IMR-90 (cell line): Measurements from ENCODE around the gene SNRNP35.

Source experiments
- BHLHE40 ChIP-seq: fragments of 150-350 bp; IDR thresholded peaks from 2 replicates; pipeline ENCODE4 v1.6.1; 2016; ENCODE audit warnings: mild to moderate bottlenecking, low read depth, low read length
- CEBPB ChIP-seq: IDR thresholded peaks from 2 replicates; pipeline ENCODE4 v1.6.1; 2012; ENCODE audit warnings: low read depth, low read length, improper control_type of control experiment
- POLR2A ChIP-seq: IDR thresholded peaks from 2 replicates; pipeline ENCODE4 v1.6.1; 2012; ENCODE audit warnings: mild to moderate bottlenecking, low read depth, low read length
- RCOR1 ChIP-seq: IDR thresholded peaks from 2 replicates; pipeline ENCODE4 v1.6.1; 2012; ENCODE audit warnings: mild to moderate bottlenecking, low read length, improper control_type of control experiment; ENCODE audit not compliant: insufficient replicate concordance
- TF ChIP-seq, protein P1 (sequence below): conservative IDR thresholded peaks from 2 replicates; pipeline ENCODE4 v1.5.1; 2012; ENCODE audit warnings: mild to moderate bottlenecking, low read depth, low read length, improper control_type of control experiment
- TF ChIP-seq, protein P2 (sequence below): fragments of 150-350 bp; IDR thresholded peaks from 2 replicates; pipeline ENCODE4 v1.6.1; 2016; ENCODE audit warnings: low read depth, mild to moderate bottlenecking, low read length, moderate library complexity, borderline replicate concordance

DNA sequence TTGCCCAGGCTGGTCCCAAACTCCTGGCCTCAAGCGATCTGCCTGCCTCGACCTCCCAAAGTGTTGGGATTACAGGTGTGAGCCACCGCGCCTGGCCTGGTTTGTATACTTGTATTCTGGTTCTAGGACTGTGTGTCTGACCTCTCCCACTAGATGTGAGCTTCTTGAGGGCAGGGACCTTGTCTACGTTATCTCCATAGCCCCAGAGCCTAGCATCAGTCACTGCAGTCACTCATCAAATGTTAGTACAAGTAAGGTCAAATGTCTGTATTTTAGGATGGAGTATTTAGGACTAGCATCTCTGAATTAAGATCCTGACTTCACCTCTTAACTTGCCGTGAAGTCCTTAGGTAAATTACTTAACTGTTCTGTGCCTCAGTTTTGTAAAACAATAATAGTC lies 24.3 kb upstream of the SNRNP35 start:
- TF ChIP-seq, protein P1, sequence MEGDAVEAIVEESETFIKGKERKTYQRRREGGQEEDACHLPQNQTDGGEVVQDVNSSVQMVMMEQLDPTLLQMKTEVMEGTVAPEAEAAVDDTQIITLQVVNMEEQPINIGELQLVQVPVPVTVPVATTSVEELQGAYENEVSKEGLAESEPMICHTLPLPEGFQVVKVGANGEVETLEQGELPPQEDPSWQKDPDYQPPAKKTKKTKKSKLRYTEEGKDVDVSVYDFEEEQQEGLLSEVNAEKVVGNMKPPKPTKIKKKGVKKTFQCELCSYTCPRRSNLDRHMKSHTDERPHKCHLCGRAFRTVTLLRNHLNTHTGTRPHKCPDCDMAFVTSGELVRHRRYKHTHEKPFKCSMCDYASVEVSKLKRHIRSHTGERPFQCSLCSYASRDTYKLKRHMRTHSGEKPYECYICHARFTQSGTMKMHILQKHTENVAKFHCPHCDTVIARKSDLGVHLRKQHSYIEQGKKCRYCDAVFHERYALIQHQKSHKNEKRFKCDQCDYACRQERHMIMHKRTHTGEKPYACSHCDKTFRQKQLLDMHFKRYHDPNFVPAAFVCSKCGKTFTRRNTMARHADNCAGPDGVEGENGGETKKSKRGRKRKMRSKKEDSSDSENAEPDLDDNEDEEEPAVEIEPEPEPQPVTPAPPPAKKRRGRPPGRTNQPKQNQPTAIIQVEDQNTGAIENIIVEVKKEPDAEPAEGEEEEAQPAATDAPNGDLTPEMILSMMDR = no peak
- TF ChIP-seq POLR2A (no peak), BHLHE40 (no peak), CEBPB (no peak), RCOR1 (no peak)
- TF ChIP-seq, protein P2, sequence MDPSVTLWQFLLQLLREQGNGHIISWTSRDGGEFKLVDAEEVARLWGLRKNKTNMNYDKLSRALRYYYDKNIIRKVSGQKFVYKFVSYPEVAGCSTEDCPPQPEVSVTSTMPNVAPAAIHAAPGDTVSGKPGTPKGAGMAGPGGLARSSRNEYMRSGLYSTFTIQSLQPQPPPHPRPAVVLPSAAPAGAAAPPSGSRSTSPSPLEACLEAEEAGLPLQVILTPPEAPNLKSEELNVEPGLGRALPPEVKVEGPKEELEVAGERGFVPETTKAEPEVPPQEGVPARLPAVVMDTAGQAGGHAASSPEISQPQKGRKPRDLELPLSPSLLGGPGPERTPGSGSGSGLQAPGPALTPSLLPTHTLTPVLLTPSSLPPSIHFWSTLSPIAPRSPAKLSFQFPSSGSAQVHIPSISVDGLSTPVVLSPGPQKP = no peak
